Stimulated activated naive CD4-positive, alpha-beta T cell (primary cell): Measurements from ENCODE around the gene SH2D3C.

Experiments
- DNase-seq, 6 experiments: peaks; one replicate each; lab custom pipeline; 2025; lab: John Stamatoyannopoulos, UW

The SH2D3C gene

DNA sequence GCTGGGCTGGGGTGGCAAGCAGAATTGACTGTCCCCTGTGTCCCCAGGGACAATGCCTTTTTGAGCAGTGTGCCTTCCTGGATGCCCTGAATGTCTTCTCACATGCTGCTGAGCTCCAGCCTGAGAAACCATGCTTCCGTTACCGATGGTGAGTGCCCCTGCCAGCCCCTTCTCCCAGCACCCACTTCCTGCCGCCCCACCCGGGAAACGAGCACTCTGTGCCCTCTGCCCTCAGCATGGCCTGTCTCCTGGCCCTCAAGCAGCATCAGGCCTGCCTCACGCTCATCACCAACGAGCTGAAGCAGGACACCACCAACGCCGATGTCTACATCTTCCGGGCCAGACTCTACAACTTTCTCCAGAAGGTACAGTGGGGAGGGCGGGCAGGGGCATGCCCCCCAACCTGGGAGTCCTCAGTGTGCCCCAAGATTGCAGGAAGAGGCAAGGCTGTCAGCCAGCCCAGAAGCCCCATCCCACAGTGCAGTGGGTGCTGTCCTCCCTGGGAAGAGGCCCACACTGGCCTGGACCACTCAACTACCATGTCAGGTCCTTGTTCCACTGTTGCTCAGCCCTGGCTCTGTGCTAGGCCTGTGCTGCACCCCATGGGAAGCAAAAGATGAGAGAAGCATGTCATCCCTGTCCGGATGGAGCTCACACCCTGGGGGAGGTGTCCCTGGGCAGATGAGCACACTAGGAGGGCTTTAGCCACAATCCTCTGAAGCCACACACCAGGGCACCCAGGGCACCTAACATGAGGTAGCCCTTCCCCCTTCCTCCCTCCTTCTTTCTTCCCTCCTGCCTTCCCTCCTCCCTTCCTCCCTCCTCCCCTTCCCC, 58.2 kb downstream of the SH2D3C start:
- DNase-seq, result peak in 4 of 6 experiments; percentile 5 to 37 (median 12)

DNA sequence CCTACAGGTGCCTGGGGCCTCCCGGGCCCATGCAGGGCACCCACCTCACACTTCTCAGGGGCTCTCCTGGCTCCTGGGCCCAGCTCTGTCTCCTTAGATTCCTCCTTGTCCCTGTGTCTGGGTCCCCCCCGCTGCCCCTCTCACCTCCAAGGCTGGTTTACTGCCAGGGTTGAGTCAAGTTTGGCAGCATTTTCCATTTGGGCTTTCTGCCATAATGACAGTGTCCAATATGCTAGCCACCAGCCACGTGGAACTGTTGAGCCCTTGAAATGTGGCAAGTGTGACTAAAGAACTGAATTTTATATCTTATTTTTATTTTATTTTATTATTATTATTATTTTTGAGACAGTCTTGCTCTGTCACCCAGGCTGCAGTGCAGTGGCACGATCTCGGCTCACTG, 60.7 kb downstream of the SH2D3C start:
- DNase-seq, result no peak

DNA sequence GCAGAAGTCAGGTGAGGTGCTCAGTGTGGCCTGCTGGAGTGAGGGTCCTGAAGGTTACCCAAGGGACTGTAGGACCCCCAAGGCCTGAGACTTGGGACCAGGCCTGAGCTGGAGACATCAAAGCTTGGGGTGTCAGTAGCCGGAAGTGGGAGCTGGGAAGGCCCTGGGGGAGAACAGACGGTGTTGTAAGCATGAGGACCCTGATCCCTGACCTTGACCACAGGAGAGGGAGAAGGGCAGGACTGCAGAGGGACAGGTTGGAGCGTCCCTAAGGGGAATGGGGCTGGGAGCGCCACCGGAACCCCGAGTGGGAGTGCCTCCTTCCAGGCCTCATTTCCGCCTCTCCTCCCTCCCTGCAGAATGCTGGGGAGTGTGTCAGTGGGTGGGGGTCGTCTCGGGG, 62.1 kb downstream of the SH2D3C start:
- DNase-seq, result no peak

DNA sequence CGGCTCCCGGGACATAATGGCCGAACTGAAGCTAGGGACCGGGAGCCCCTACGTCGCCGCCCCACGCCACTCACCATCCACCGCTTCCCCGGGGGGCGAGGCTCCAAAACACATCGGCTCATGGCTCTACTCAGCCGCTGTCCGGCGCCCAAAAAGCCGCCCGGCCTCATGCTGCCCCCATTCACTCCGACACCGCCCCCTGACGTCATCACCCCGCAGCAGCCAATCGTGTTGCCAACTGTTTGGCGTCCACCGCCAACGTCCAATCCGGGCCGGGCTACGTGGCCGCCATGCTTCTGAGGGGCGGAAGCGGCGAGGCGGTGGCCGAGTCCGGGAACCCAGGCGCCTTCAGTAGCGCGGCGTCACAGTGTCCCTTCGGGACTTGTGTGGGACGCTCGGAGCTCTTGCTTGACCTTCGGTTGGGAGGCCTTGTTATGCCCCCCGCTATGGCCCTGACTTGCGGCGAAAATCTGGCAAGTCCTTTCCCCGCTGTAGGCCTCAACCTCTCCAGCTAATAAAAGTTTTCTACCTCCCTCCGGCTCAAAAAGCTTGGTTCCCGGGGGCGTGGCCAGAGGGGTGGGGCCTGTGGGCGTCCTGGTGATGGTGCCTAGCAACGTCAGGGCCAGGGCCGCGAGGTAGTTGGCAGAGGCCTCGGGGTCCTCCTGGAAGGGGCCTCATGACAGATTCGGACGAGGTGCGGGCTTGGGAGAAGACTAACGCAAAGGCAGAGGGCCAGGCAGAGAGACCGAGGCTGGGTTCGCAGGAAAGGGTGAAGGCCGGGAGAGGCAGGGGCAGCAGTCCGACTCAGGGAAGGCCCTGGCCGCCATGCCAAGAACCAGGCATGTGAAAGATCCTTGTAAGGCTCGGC, 62.8 kb downstream of the SH2D3C start, which contains the start of the genes PTRH1 and TTC16:
Gene PTRH1 (minus strand): TSS at position 194 of the 868 bp plus-strand sequence. CDS start 24 bp downstream, at position 170.
Gene TTC16 (plus strand): TSS at position 610 of the 868 bp plus-strand sequence. CDS start 67 bp downstream, at position 677.
- DNase-seq, result peak; percentile 92 to 99 (median 96)

DNA sequence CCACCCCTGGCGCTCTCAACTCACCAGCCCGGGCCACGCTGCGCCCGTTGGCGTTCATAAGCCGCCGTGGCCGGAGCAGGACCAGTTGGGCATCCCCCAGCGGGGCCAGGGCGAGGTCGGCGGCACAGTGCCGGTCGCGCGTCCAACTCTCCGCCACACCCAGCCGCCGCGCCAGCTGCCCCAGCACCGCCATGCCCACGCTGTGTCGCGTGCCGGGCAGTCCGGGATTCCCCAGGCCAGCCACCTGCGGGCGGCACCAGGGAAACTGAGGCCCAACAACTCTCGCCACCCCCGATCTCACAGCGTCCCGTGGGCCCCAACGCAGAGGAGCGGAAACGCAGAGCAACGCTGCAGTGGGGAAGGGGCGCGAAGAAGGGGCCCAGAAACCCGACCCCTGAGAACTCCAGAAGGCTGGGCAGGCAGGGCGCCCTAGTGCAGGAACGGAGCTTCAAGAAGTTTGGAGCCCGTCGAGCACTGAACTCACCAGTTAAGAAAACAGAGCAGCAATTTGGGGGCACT, 63.5 kb downstream of the SH2D3C start:
- DNase-seq, result no peak

DNA sequence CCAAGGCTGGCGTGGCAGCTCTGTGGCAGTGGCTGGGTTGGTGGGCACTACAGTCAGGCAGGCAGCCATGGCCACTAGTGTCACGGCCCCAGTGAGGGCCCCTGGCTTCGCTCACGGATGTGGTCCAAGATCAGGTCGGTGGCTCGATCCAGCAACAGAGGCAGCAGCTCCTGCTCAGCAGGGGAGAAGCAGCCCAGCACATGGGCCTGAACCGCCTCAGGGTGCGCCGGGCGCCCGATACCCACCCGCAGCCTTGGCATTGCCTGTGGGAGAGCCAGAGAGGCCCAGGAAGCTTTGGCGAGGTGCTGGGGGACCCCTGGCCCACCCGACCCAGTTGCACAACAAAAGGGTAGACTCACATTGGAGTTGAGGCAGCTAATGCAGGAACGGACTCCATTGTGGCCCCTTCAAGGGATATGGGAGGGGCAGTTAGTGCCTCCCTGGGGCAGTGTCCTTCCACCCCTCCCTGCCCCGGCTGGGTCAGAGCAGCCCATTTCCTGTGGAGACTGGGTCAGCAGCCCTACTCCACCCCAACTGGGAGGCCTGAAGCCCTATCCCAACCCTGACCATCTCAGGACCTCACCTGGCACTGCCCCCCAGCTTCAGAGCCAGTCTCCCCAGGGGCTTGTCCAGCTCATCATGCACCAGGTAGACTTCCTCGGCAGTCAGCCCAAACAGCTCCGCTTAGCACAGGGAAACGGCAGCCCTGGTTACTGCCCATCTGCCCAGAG, 64.3 kb downstream of the SH2D3C start:
- DNase-seq, result no peak

DNA sequence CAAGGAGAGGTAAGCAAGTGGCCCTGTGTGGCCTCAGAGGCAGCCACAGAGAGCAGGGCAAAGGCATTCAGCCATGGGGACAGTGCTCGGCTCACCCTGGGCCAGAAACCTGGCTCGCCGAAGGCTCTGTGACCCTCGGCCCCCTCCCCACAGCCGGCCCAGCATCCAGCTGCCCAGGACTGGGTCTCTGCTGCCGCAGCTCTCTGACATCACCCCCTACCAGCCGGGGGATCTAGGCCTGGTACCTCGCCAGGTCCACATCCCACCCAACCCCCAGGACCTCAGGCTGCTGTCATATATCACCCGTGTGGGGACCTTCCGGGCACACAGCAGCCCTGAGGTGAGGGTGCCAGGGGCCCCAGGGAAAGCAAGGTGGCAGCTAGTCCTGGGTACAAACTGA, 65.6 kb downstream of the SH2D3C start:
- no peak for DNase-seq

DNA sequence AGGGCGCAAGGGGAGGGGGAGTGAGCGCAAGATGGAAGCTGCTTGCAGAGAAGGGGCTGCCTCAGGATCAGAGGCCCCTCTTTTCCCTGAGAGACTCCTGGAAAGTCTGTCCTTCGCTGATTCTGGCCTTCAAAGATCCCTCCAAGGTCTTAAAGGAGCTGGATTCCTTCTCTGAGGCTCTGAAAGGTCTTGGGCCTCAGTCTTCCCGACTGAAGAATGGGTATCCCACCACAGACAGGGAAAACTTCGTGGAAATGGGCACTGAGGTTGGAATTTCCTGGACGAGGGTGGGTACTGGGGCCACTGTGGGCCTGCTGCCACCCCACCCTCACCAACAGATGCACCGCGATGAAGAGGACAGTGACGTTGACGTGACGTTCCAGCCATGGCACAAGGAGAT, 66.1 kb downstream of the SH2D3C start:
- no peak for DNase-seq

DNA sequence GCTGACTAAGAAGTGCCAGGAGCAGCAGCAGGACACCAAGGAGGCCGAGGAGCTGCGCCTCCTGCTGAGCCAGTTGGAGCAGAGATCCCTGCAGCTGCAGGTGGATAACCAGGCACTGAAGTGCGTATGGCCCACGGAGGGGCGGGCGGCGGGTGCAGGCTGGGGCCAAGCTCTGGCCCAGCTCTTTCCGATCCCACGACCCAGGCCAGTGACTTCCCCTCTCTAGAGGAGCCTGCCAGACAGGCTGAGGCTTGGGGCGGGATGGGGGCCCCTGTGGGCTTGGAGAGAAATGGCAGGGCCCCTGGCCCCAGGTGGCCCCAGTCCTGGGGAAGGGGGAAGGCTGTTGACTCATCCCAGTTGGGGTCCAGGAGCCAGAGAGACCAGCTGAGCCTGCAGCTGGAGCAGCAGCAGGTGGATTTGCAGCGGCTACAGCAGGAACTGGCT, 66.6 kb downstream of the SH2D3C start:
- DNase-seq, result no peak

DNA sequence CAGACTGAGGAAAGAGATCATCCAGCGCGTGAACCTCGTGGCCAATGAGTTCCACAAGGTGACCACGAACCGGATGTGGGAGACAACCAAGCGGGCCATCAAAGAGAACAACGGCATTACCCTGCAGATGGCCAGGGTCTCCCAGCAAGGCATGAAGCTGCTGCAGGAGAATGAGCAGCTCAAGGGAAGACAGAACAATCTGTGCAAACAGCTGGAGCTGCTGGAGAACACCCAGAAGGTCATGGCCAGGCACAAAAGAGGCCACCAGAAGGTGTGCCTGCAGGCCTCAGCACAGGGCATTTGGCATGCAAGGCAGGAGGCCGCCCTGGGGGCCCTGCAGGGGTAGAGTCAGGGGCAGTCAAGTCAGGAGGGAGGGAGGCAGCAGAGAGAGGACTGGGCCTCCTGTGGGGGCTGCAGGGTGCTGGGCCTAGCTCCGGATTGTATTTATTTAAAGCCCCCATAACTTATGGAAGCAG, 67.2 kb downstream of the SH2D3C start:
- DNase-seq, result no peak

DNA sequence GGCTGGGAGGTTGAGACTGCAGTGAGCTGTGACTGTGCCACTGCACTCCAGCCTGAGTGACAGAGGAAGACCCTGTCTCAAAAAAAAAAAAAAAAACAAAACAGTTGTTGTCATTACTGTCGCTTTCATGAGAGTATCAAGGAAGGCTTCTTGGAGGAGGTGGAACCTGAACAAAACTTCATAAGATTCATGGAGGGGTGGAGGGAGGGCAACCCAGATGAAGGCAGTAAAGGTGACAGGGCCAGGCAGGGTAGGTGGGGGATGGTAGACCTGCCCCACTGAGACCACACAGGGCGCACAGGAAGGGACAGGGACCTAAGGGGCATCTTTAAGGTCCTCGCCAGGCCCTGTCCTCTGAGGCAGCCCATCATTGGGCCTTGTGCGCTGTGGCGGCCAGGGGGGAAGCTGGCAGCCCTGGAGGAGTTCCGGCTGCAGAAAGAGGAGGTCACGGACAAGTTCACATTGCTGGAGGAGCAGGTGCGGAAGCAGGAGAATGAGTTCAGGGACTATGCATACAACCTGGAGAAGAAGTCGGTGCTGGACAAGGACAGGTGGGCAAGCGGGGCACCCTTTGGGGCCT, 68.2 kb downstream of the SH2D3C start:
- DNase-seq, result no peak

DNA sequence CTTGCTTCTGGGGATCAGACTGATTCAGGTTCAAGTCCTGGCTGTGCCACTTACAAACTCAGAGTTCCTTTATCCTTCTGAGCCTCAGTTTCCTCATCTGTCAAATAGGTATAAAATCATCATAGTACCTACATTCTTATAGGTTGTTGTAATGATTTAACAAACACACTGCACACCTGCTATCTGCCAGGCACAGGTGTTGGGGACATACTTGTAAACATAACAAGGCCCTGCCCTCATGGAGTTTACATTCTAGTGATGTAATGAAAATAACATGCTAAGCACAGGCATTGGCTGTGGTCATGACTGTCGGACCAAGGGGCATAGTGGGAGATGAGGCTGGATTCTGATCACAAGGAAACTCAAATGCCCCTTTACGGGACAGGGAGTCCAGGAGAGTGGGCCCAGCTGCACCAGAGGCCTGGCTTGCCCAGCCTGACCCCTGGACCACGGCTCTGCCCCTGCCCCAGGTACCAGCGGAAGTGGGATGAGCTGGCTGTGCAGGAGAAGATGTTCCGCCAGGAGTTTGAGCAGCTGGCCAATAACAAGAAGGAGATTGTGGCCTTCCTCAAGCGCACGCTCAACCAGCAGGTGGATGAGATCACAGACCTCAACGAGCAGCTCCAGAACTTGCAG, 69.4 kb downstream of the SH2D3C start:
- DNase-seq, result no peak

DNA sequence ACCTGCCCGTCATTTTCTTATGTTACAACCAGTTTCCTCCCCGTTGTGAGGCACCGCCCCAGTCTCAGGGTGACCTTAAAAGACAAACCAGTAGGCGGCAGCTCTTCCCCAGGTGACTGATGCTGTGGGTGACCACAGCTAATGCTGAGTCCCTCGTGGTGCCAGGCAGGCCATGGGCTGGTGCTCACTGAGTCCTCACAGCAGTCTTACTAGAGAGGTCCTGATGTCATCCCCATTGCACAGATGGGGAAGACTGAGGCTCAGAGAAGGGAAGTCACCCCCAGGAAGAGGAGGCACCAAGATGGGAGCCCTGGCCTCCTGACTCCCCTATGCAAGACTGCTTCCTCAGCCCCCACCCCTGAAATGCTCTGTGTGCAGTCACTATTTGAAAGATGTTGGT, 70.7 kb downstream of the SH2D3C start:
- DNase-seq, result no peak

DNA sequence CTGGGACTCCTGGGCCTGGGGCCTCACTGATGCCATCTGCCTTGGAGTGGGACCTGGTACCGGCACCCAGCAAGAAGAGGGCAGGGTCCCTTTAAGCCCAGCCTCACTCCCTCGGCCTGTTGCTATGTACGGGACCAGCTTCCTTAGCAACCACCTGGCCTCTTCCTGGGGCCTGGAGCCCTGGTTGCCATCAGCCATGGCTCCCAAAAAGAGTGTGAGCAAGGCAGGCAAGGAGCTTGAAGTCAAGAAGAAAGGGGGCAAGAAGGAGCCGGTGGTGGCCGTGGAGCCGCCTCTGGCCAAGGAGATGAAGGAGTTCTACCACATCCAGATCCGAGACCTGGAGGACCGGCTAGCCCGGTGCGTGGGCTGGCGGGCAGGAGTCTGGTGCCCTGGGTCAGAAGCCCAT, 71.6 kb downstream of the SH2D3C start, which contains the start of gene CFAP157:
Gene CFAP157 (plus strand): TSS at position 153 of the 406 bp plus-strand sequence. CDS start 44 bp downstream, at position 197.
- DNase-seq, result no peak

DNA sequence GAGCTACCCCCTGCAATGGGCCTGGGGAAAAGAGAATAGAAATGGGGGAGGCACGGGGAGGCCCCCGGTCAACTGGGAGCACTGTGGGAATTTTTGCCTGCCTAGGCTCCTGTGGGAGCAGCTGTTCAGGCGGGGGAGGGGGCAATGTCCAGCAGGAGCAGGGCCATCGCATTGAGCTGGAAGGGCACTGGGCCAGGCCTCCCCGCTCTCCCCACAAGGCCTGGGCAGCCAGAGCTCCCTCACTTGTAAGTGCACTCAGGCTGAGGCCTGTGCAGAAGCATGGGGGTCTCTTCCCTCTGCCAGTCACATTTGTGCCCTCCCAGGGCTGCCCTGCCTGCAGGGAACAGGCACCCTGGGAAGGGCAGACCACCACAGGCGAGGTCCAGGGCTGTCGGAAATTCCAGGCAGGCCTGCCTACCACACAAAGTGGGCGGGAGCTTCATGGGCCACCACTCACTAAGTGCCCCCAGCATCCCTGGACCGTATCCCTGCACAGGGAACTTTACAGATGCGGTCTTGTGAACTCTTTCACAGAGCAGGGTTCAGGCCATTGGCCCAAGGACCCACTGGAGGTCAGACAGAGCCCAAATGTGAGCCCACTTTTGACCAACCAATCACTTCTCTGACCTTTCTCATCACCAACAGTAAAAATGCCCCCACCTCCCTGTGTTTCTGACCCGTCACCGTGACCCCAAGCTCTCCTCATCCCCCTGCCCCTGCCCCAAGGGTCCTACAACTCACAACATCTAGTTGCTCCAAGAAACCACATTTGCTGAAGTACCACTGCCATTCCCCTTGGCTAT, 72.7 kb downstream of the SH2D3C start:
- no peak for DNase-seq

DNA sequence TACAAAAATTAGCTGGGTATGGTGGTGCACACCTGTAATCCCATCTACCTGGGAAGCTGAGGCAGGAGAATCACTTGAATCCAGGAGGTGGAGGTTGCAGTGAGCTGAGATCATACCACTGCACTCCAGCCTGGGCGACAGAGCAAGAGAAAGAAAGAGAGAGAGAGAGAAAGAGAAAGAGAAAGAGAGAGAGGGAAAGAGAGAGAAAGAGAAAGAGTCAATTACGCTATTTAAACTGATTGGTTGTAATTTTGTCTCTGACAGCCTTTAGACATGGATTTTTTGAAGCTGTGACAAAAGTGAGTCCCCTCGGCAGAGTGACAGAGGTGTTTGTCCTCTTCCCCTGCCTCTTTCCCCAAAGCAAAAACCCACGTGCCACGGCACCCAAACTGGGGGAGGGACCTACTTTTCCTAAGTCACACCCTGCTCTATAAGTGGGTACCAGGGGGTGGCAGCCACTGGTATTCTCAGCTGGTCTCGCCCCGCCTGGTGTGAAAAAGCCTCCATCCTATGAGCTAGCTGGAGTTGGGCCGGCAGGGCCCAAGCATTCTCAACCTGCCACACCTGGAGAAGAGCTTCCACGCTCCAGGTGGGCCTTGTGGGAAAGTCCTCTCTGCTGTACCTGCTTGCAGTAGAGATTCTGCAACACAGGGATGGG, 75.0 kb downstream of the SH2D3C start:
- DNase-seq, result no peak

DNA sequence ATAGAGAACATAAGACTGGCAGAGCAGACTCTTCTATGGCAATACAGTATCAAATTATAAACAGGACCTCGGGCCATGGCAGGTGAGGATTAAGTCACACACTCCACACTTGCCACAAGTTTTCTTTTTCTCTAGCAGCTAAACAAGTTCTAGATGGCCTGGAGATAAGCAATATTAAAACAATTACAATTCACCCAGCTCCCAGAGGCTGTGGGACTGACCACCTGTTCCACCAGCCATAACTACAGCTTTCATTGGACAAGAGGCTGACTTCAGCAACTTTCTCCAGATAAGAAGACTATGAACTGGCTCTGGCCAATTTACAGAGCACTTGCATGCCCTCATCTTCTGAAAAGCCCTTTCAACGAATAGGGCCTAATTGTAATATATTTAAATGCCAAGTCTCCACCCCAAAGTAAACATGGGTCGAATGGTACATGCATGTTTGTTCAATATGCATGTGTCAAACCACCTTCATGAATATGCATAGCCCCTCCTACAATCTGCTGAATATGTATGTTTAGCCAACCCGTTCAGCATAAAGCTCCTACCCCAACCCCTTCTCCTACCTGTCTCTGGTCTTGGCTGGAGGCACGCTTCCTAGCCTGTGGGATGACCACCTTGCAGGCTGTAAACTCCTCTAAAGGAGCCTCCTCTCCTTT, 77.7 kb downstream of the SH2D3C start:
- DNase-seq, result no peak

DNA sequence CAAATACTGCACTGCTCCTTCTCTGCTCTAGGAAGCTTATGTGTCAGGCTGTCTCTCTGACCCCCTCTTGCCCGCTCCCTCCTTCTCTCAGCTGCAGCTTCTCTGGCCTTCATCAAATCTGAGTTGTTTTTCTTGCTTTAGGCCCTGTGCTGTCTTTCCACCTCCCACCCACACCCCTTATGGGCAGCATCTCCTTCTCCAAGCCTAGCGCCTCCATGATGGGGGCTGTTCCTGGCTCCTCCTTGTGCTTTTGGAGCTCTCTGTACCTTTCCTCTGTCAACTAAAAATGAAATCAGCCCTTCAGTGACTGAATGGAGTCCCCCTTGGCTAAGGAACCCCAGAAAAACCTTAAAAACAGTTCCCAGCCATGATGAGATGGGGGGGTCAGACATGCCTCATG, 78.3 kb downstream of the SH2D3C start:
- no peak for DNase-seq
